Endothelial cell of umbilical vein (primary cell): ENCODE data around the gene SNU13.

Experiments
- CTCF ChIP-seq, 2 donors: IDR thresholded peaks; 1 replicate in 1 of 2; 2 replicates in 1 of 2; pipeline ENCODE4 v1.5.1; 2011; ENCODE audit warnings: low read length in 2 of 2, mild to moderate bottlenecking in 2 of 2, moderate library complexity in 2 of 2, control low read depth in 1 of 2, inconsistent platforms in 1 of 2, low read depth in 1 of 2; ENCODE audit not compliant: insufficient read depth in 1 of 2; ENCODE audit errors: extremely low read depth in 1 of 2
- EZH2 ChIP-seq: IDR thresholded peaks from 2 replicates; pipeline ENCODE4 v1.6.1; 2012; ENCODE audit warnings: borderline replicate concordance, low read depth, mild to moderate bottlenecking, moderate library complexity, low read length, inconsistent platforms; ENCODE audit not compliant: severe bottlenecking
- FOS ChIP-seq: IDR thresholded peaks from 2 replicates; pipeline ENCODE4 v1.6.1; 2011; ENCODE audit warnings: mild to moderate bottlenecking, low read length, moderate library complexity, borderline replicate concordance; ENCODE audit not compliant: insufficient read depth
- JUN ChIP-seq: IDR thresholded peaks from 2 replicates; pipeline ENCODE4 v1.6.1; 2011; ENCODE audit warnings: borderline replicate concordance, low read depth; ENCODE audit not compliant: insufficient read length, insufficient read depth
- MAX ChIP-seq: IDR thresholded peaks from 2 replicates; pipeline ENCODE4 v1.6.1; 2011; ENCODE audit not compliant: insufficient read depth, insufficient read length
- POLR2A ChIP-seq: IDR thresholded peaks from 2 replicates; pipeline ENCODE4 v1.6.1; 2012; ENCODE audit warnings: low read depth, mild to moderate bottlenecking, control low read depth, low read length
- POLR2AphosphoS5 ChIP-seq: IDR thresholded peaks from 2 replicates; pipeline ENCODE4 v1.6.1; 2012; ENCODE audit warnings: low read depth, mild to moderate bottlenecking, control low read depth, low read length, moderate library complexity; ENCODE audit not compliant: insufficient read depth

- no peak for TF ChIP-seq CTCF (IDR thresholded peaks at IDR 0.05; ENCODE audit: extremely low read depth in 1 of 2, insufficient read depth in 1 of 2, low read depth in 1 of 2, low read length in 2 of 2)
- no peak for TF ChIP-seq POLR2A
- no peak for TF ChIP-seq JUN
- no peak for TF ChIP-seq POLR2AphosphoS5
- TF ChIP-seq FOS: no peak
- TF ChIP-seq EZH2: no peak
- TF ChIP-seq MAX: no peak
Observed at GRCh38 chr22:41674846-41675340, 13.8 kb downstream of the SNU13 start.
